ENCODE measurements around the gene TBC1D2B.

DNA sequence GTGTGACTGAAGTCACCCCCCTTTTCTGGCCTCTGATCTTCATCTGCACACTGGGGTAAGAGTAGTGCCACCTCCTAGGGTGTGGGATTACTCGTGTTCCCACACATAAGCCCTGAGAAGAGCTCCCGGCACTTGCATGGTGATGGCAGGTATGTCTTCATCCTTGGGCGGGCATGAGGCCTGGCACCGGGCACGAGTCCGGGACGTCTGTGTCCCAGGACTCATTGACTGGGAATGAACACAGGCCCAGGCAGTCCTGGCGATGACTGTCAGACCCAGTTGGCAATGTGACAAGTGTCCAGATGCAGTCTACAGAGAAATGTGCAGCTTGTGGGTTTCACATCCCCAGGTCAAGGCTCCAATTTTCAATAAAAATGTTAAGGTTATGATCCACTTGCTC, 78.9 kb downstream of the TBC1D2B start:
- TF ChIP-seq, protein P1, sequence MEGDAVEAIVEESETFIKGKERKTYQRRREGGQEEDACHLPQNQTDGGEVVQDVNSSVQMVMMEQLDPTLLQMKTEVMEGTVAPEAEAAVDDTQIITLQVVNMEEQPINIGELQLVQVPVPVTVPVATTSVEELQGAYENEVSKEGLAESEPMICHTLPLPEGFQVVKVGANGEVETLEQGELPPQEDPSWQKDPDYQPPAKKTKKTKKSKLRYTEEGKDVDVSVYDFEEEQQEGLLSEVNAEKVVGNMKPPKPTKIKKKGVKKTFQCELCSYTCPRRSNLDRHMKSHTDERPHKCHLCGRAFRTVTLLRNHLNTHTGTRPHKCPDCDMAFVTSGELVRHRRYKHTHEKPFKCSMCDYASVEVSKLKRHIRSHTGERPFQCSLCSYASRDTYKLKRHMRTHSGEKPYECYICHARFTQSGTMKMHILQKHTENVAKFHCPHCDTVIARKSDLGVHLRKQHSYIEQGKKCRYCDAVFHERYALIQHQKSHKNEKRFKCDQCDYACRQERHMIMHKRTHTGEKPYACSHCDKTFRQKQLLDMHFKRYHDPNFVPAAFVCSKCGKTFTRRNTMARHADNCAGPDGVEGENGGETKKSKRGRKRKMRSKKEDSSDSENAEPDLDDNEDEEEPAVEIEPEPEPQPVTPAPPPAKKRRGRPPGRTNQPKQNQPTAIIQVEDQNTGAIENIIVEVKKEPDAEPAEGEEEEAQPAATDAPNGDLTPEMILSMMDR (IDR thresholded peaks at IDR 0.05; ENCODE audit: low read length): no peak
- TF ChIP-seq EZH2 (optimal IDR thresholded peaks at IDR 0.05; ENCODE audit: low read depth, low read length): no peak
